Measurements from ENCODE around the gene CCDC186.

GRCh38 chr10:114173603-114173920, 441 bp downstream of the CCDC186 start:
- TF ChIP-seq CTCF (IDR thresholded peaks at IDR 0.05) (no peak), ATF2 (CRISPR knock-in tag; IDR thresholded peaks at IDR 0.05; ENCODE audit: borderline replicate concordance, low read depth) (no peak)
